ENCODE measurements around the gene GPR18.

Gene GPR18

DNA sequence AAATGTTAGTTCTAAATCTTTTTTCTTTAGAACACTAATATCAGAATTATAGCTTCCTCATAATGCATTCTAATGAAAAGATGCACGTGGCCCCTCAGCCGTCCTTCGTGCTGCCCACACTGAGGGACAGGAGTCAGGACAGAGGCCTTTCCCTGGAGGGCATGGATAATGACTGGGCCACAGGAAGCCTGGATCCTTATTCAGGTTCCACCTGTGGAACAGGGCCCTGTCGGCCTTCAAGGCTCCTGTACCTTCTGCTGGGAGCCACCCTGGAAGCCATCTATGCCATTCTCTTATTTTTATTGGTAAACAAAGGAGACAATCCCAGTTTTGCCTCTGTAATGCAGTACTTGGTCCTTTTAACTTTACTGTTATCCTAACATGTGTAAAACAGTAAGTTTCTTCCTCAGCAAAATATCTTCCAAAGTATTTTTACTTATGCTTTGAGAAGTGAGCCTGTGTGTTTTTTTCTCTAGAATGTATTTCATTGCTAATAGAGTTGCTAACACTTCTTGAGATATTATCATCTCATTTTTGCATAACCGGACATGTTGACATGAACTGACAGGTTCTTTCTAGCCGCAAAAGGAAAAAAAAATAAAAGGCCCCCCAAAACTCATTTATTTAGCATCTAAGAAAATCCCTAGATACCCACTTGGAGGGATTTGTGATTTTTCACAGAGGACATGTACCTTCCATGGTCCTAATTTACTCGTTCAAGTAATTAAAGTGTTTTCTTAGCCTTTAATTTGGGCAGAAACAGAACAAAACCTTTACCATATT, 43.1 kb upstream of the GPR18 start:
- 94% methylated on average over 7 of the region's 7 CpGs for WGBS
- no peak overlapping the region for H3K27ac ChIP-seq (ENCODE audit: low read depth, low read length)
- no peaks in the 10 kb centered on the region for H3K36me3 ChIP-seq (ENCODE audit: insufficient read depth, low read length)
- no peaks in the 10 kb centered on the region for H3K27me3 ChIP-seq (ENCODE audit: insufficient read depth, low read length)
- H3K9me3 ChIP-seq (ENCODE audit: insufficient read depth, low read depth, low read length), result no peaks in the 10 kb centered on the region
- H3K4me1 ChIP-seq (ENCODE audit: insufficient read depth, low read length), result 0 out of 2 replicates have a peak, but pooled peaks cover 2% of the 10 kb centered on the region
- no peak overlapping the region for H3K9ac ChIP-seq (ENCODE audit: low read depth, low read length)
- H3K4me3 ChIP-seq (ENCODE audit: low read length), result no peak overlapping the region

- no peaks in the 10 kb centered on the region for H3K9me3 ChIP-seq (ENCODE audit: insufficient read depth, low read depth, low read length)
- H3K4me1 ChIP-seq (ENCODE audit: insufficient read depth, low read length), result no peaks in the 10 kb centered on the region
- no peak overlapping the region for H3K4me3 ChIP-seq (ENCODE audit: low read length)
- H3K27me3 ChIP-seq (ENCODE audit: insufficient read depth, low read length), result no peaks in the 10 kb centered on the region
- H3K27ac ChIP-seq (ENCODE audit: low read depth, low read length), result no peak overlapping the region
- 83% methylated on average over 4 of the region's 4 CpGs for WGBS
- no peak overlapping the region for H3K9ac ChIP-seq (ENCODE audit: low read depth, low read length)
- H3K36me3 ChIP-seq (ENCODE audit: insufficient read depth, low read length), result no peaks in the 10 kb centered on the region
These were observed 41.8 kb upstream of the GPR18 start for GRCh38 chr13:99299920-99300341.

- no peaks in the 10 kb centered on the region for H3K4me1 ChIP-seq (ENCODE audit: insufficient read depth, low read length)
- H3K36me3 ChIP-seq (ENCODE audit: insufficient read depth, low read length), result no peaks in the 10 kb centered on the region
- no peak overlapping the region for H3K9ac ChIP-seq (ENCODE audit: low read depth, low read length)
- no peak overlapping the region for H3K4me3 ChIP-seq (ENCODE audit: low read length)
- 94% methylated on average over 3 of the region's 4 CpGs for WGBS
- no peak overlapping the region for H3K27ac ChIP-seq (ENCODE audit: low read depth, low read length)
- H3K27me3 ChIP-seq (ENCODE audit: insufficient read depth, low read length), result no peaks in the 10 kb centered on the region
- H3K9me3 ChIP-seq (ENCODE audit: insufficient read depth, low read depth, low read length), result no peaks in the 10 kb centered on the region
These were observed 41.2 kb upstream of the GPR18 start for GRCh38 chr13:99299256-99299919.

DNA sequence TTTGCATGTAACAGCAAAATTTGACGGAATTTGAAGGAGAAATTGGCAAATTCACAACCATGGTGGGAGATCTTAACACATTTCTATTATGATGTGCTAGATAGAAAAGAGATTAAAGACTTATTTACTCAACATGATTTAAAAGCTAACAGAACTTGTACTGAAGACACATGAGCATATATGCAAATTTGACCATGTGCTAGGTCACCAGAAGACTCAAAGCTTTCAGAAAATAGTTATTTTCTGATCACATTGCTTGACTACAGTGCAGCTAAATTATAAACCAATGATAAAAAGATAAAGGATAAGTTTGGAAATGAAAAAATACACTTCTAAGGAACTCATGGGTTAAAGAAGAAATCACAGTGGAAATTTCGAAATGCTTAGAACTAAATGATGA, 39.9 kb upstream of the GPR18 start:
- WGBS, result 95% methylated on average over 1 of the region's 2 CpGs
- no peaks in the 10 kb centered on the region for H3K4me1 ChIP-seq (ENCODE audit: insufficient read depth, low read length)
- H3K9me3 ChIP-seq (ENCODE audit: insufficient read depth, low read depth, low read length), result no peaks in the 10 kb centered on the region
- H3K27me3 ChIP-seq (ENCODE audit: insufficient read depth, low read length), result no peaks in the 10 kb centered on the region
- H3K36me3 ChIP-seq (ENCODE audit: insufficient read depth, low read length), result no peaks in the 10 kb centered on the region
- no peak overlapping the region for H3K4me3 ChIP-seq (ENCODE audit: low read length)
- H3K27ac ChIP-seq (ENCODE audit: low read depth, low read length), result no peak overlapping the region
- H3K9ac ChIP-seq (ENCODE audit: low read depth, low read length), result no peak overlapping the region

GRCh38 chr13:99297331-99297730, 39.2 kb upstream of the GPR18 start:
- Histone ChIP-seq H3K4me1 (ENCODE audit: insufficient read depth, low read length) (no peaks in the 10 kb centered on the region), H3K9ac (ENCODE audit: low read depth, low read length) (no peak overlapping the region), H3K4me3 (ENCODE audit: low read length) (no peak overlapping the region), H3K27me3 (ENCODE audit: insufficient read depth, low read length) (no peaks in the 10 kb centered on the region), H3K9me3 (ENCODE audit: insufficient read depth, low read depth, low read length) (no peaks in the 10 kb centered on the region), H3K36me3 (ENCODE audit: insufficient read depth, low read length) (no peaks in the 10 kb centered on the region), H3K27ac (ENCODE audit: low read depth, low read length) (no peak overlapping the region)

DNA sequence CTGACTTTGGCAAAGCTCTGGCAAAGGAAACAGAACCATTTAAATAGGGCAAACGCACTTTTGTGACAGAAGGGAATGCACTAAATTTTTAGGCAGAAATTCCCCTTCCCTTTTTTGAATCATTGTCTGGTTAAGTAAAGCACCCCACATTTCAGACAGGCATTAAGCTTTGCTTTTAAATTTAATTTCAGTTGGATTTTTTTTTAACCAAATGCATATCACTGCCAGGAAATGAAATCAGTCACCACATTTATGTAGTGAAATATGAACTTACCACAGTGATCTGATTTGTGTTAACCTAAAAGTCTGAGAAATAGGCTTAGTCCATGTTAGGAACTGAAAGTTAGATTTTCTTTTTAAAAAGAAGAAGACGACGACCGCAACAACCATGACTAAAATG, 38.2 kb upstream of the GPR18 start:
- no peaks in the 10 kb centered on the region for H3K27me3 ChIP-seq (ENCODE audit: insufficient read depth, low read length)
- no peak overlapping the region for H3K9ac ChIP-seq (ENCODE audit: low read depth, low read length)
- H3K9me3 ChIP-seq (ENCODE audit: insufficient read depth, low read depth, low read length), result no peaks in the 10 kb centered on the region
- no peak overlapping the region for H3K4me3 ChIP-seq (ENCODE audit: low read length)
- no peak overlapping the region for H3K27ac ChIP-seq (ENCODE audit: low read depth, low read length)
- no peaks in the 10 kb centered on the region for H3K36me3 ChIP-seq (ENCODE audit: insufficient read depth, low read length)
- WGBS, result over 99% methylated on average over 4 of the region's 4 CpGs
- no peaks in the 10 kb centered on the region for H3K4me1 ChIP-seq (ENCODE audit: insufficient read depth, low read length)

DNA sequence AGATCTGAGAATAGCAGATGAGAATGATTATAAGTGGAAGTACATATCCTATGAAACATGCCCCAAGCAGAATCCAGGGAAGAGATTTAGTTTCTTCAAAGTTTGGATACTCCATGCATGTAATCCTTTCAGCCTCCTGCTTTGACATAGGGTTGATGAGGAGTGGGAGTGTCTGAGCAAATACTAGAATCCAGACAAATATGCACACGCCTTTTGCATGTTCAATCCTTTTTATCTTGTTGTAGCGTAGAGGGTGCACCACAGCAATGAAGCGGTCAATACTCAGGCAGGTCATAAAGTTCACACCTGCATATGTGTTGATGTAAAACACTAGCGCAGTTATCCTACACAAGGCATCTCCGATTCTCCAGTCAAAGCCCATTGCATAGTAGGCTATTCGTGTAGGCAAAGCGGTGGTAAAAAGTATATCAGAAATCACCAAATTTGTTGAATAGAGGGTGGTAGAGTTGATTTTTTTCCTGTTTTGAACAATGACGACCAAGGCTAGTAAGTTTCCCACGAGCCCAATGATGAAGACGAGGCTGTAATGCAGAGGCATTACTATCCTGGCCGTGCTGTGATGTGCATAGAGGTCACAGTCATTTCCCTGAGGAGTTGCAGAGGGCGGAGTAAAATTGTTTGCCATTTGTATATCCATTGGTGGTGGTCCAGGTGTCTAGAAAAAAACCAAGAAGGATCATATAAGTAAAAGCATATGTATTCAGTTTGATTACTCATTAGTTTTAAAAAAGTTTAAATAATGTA, 37.5 kb upstream of the GPR18 start:
- Histone ChIP-seq H3K36me3 (ENCODE audit: insufficient read depth, low read length) (no peaks in the 10 kb centered on the region), H3K4me1 (ENCODE audit: insufficient read depth, low read length) (no peaks in the 10 kb centered on the region), H3K9me3 (ENCODE audit: insufficient read depth, low read depth, low read length) (no peaks in the 10 kb centered on the region), H3K27me3 (ENCODE audit: insufficient read depth, low read length) (no peaks in the 10 kb centered on the region), H3K4me3 (ENCODE audit: low read length) (no peak overlapping the region), H3K9ac (ENCODE audit: low read depth, low read length) (no peak overlapping the region), H3K27ac (ENCODE audit: low read depth, low read length) (no peak overlapping the region)
- WGBS, result 95% methylated on average over 12 of the region's 12 CpGs

DNA sequence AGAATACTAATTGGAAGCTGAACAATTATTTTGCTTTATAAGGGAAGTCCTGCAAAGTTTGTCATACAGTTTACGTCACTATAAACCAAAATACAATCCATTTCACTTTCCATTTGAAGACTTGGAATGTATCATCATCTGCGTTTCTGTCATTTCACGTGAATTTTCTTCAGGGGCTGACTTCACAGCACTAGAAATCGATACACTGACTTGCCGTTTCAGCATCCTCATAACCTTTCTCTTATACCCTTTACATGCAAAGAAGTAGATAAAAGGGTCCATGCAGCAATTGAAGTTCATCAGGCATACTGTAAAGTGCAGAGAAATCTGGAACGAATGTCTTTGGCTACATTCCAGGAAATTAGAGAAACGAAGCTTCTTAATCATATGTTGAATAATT, 36.8 kb upstream of the GPR18 start:
- no peaks in the 10 kb centered on the region for H3K4me1 ChIP-seq (ENCODE audit: insufficient read depth, low read length)
- H3K9me3 ChIP-seq (ENCODE audit: insufficient read depth, low read depth, low read length), result no peaks in the 10 kb centered on the region
- no peak overlapping the region for H3K27ac ChIP-seq (ENCODE audit: low read depth, low read length)
- no peaks in the 10 kb centered on the region for H3K27me3 ChIP-seq (ENCODE audit: insufficient read depth, low read length)
- no peak overlapping the region for H3K9ac ChIP-seq (ENCODE audit: low read depth, low read length)
- 97% methylated on average over 7 of the region's 7 CpGs for WGBS
- no peaks in the 10 kb centered on the region for H3K36me3 ChIP-seq (ENCODE audit: insufficient read depth, low read length)
- H3K4me3 ChIP-seq (ENCODE audit: low read length), result no peak overlapping the region

- no peaks in the 10 kb centered on the region for H3K4me1 ChIP-seq (ENCODE audit: insufficient read depth, low read length)
- H3K4me3 ChIP-seq (ENCODE audit: low read length), result no peak overlapping the region
- no peak overlapping the region for H3K27ac ChIP-seq (ENCODE audit: low read depth, low read length)
These were observed 36.0 kb upstream of the GPR18 start for GRCh38 chr13:99294198-99294597.

GRCh38 chr13:99293178-99293577, 35.0 kb upstream of the GPR18 start:
- WGBS, result 97% methylated on average over 2 of the region's 2 CpGs
- no peaks in the 10 kb centered on the region for H3K36me3 ChIP-seq (ENCODE audit: insufficient read depth, low read length)
- H3K27ac ChIP-seq (ENCODE audit: low read depth, low read length), result no peak overlapping the region
- no peak overlapping the region for H3K9ac ChIP-seq (ENCODE audit: low read depth, low read length)
- no peaks in the 10 kb centered on the region for H3K9me3 ChIP-seq (ENCODE audit: insufficient read depth, low read depth, low read length)
- H3K27me3 ChIP-seq (ENCODE audit: insufficient read depth, low read length), result no peaks in the 10 kb centered on the region
- no peak overlapping the region for H3K4me3 ChIP-seq (ENCODE audit: low read length)
- H3K4me1 ChIP-seq (ENCODE audit: insufficient read depth, low read length), result no peaks in the 10 kb centered on the region

More at GRCh38 chr13:99294198-99294597, 36.0 kb upstream of the GPR18 start:
- H3K9me3 ChIP-seq (ENCODE audit: insufficient read depth, low read depth, low read length), result no peaks in the 10 kb centered on the region
- no peaks in the 10 kb centered on the region for H3K27me3 ChIP-seq (ENCODE audit: insufficient read depth, low read length)
- H3K9ac ChIP-seq (ENCODE audit: low read depth, low read length), result no peak overlapping the region
- H3K36me3 ChIP-seq (ENCODE audit: insufficient read depth, low read length), result no peaks in the 10 kb centered on the region

GRCh38 chr13:99290894-99291293, 32.7 kb upstream of the GPR18 start:
- H3K9me3 ChIP-seq (ENCODE audit: insufficient read depth, low read depth, low read length), result no peaks in the 10 kb centered on the region
- H3K27me3 ChIP-seq (ENCODE audit: insufficient read depth, low read length), result no peaks in the 10 kb centered on the region
- no peak overlapping the region for H3K9ac ChIP-seq (ENCODE audit: low read depth, low read length)
- no peak overlapping the region for H3K27ac ChIP-seq (ENCODE audit: low read depth, low read length)
- H3K4me3 ChIP-seq (ENCODE audit: low read length), result no peak overlapping the region
- H3K4me1 ChIP-seq (ENCODE audit: insufficient read depth, low read length), result no peaks in the 10 kb centered on the region
- 85% methylated on average over 3 of the region's 3 CpGs for WGBS
- H3K36me3 ChIP-seq (ENCODE audit: insufficient read depth, low read length), result no peaks in the 10 kb centered on the region; the same call in 1 of the 2 replicates

Data from HUES64 (cell line).